Left colon (tissue), 2 donors: ENCODE results near the gene ERBB2. TPM values are rescaled to one million over a fixed set of nuclear protein-coding genes. Genes with fewer than 3 reads are reported as not detected.

Source experiments
- ATAC-seq: fragments of 200-7000 bp; cut with Tn5 transposase; one replicate; pipeline ENCODE4 v1.9.1; 2020; ENCODE audit warnings: mild to moderate bottlenecking, moderate library complexity
- DNase-seq, 2 donors: peaks; one replicate each; pipeline ENCODE4 v3.0.0-alpha.2; 2020
- intact Hi-C, 2 donors: fragments of 100-400 bp; cut with DNase I in 1 of 2; cut with micrococcal nuclease in 1 of 2; formaldehyde crosslinking; loops; one replicate each; pipeline versions ENCODE4 v1.11.2 to v1.14.0; 2022; cut with DNase I, micrococcal nuclease
- total RNA-seq, 2 donors: library from RNA; stranded (reverse); fragmentation: NEBNext Ultra II Directional; extraction: Animal tissue kit (Norgen Biotek cat#: 25700); gene quantifications; one replicate each; pipeline ENCODE4 v1.2.1, GENCODE V29; 2021
- donor health status: DM: no; HTN: no; CAD: no.
- donor health status: DM: yes; HTN: yes; CAD: no.

ERBB2 gene
- total RNA-seq, 2 donors from 2014 or later = 178 to 179 TPM

DNA sequence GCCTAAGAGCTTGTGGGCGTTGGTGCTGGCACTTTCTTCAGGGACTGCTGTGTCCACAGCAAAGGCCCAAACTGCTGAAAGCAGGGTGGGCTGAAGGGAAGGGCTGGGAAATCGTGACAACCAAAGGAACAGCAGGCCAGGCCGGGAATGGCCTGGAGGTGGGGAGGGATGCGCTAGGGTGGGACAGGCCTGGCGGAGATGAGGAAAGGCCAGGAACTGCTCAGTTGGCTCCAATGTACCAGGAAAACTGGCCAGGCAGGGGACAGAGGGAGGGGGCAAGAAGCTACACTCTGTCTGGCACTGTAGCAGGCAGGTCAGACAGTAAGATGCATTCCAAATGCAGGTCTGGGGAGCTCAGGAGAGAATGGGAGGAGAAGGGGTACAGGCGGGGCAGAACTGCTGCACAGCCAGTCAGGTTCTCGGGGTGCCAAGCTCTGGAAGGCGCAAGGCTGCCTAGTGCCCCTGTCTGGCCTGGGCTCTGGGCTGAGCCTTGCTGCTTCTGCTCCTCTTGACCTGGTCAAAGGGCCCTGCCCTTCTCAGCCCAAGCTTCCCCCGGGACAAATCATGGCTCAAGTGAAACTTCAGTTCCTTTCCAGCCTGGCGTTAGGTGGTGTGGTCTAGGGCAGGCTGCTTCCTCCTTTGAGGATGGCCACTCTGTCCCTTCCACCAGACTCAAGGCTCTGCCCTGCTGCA, 24.3 kb upstream of the ERBB2 start:
- DNase-seq (no peak), ATAC-seq (no peak)
- intact Hi-C loops = no loop called here

DNA sequence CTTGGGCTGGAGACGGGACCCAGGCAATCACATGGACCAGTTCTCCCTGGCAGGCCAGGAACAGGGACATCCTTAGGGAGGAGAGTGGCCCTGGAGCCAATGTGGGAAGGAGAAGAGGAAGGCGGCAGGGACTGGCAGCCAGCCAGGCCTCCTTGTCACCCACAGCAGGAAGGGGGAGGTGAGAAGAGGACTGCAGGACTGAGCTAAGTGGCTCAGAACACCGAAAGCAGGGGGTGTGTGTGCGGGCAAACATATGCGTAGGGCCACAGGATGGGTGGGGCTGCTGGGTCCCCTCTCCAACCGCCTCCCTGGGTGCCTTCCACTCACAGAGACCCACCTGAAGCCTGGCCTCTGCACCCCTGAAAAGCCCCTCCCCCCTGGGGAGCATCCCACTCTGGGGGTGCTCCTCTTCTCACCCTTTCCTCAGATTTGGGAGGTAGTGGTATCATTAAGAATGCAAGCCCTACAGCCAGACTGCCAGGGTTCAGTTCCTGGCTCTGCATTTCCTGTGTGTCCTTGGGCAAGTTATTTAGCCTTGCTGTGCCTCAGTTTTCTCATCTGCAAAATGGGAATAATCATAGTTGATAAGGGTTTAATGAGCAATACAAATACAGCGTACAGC, 23.6 kb upstream of the ERBB2 start:
- DNase-seq = peak; percentile 83 to 86

DNA sequence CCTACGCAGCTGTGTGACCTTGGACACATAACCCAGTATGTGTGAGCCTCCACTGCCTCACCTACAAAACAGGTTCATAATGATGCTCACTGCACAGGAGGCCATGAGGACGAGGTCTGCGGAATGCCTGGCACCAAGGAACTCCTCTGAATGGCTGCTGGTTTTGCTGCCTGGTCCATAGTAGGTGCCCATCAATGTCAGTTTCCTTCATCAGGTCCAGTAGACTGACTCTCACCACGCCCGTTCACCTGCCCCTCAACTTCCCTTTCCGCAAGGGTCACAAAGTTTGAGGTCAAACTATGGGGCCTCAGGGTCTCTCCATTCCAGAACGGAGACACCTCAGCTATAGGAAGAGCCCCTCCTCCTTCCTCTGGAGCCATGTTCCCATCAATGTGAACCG, 22.8 kb upstream of the ERBB2 start:
- ATAC-seq (no peak), DNase-seq (no peak)
- intact Hi-C loops = no loop called here

More for the DNA sequence above, 23.6 kb upstream of the ERBB2 start:
- ATAC-seq = peak; percentile 51
- intact Hi-C loops = no loop called here

DNA sequence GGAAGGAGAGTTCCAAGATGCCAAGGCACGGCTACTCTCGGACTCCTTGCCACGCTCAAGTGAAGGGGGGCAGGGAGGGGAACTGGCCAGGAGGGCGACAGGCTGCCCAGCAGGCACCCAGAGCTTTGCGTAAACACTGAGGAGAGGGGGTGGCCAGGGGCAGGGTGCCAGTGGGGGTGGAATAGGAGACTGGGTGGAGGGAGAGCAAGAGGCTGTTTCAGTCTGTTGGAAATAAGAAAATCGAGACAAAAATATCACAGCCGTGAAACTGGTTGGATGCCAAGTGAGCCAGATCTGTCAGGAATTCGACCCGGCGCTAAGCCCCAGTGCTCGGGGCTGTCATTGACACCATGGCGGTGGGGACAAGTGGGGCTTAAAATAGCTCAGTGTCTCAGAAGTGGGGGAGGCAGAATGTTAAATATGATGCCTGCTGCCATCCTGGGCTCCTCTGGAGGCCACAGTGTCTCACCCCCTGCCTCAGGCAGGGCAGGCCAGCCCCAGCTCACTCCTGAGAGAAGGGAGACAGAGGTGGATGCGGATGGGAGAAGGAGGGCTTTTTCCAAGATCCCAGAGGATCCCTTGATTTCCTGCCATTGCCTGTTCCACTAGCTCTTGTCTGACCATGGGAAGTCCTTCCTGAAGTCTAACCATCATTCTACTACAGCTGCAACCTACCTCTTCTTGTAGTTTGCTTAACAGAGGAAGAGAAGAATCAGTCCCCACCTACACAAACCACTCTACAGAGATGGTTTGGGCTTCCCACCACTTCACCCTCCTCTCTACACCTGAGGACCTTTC, 22.1 kb upstream of the ERBB2 start:
- ATAC-seq (no peak), DNase-seq (no peak)
- intact Hi-C loops = no loop called here

DNA sequence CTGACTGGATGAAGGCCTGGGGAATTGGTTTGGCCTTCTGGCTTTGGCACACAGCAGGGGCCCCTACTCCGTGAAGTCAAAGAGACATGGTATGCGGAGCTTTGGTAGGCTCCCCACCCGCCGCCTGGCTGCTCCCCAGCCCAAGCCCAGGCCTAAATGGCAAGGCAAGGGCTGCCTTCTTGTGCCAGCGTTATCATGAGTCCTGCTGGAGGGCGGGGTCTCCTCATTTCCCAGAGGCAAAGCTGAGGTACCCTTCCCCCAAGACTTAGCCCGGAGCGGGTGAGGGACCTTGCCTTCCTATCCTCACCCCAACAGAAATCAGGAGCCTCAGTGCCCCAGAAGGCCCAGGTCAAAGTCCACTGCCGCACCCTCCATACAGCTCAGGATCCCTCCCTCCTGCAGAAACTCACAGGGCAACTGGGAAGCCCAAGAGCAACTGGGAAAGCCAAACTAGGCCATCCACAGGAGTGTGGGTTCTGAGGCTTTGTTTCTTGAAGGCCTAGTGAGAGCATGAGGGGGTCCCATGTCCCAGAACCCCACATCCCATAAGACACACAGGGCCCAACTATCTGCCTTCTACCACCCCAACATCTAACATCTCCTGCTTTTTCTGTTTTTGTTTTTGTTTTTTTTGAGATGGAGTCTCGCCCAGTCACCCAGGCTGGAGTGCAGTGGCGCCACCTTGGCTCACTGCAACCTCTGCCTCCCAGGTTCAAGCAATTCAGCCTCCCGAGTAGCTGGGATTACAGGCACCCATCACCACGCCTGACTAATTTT, 21.3 kb upstream of the ERBB2 start:
- DNase-seq = peak; percentile 91 to 94
- ATAC-seq = peak; percentile 73
- intact Hi-C loops = no loop called here

DNA sequence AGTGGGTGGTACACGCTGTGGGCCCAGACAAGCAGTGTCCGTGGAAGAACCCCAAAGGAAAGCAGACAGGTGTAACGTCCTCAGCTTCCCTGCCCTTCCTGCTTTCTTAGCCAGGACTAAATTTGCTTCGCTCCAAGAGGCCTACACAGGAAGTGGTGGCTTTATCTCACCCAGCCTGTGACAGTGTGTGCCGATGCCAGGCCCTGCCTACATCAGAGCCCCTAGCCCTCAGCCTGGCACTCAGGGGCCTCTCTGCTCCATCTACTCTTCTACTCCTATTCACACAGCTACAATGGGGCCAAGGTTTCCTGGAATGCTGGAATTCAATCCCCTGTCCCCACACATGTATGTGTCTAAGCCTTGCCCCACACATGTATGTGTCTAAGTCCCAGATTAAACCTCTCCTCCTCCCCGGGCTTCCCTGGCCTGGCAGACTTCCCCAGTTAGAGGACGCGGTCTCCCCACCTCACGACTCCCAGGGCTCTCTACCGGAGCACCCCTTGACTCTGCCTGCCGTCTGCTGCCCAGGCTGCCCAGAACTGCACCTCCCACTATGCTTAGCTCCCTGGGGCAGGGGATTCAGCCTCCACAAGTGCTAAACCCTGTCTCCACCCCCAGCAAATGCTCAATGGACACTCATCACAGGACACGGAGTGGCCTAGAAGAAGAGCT, 20.2 kb upstream of the ERBB2 start:
- intact Hi-C loops = no loop called here
- ATAC-seq (peak; percentile 49), DNase-seq (no peak)

DNA sequence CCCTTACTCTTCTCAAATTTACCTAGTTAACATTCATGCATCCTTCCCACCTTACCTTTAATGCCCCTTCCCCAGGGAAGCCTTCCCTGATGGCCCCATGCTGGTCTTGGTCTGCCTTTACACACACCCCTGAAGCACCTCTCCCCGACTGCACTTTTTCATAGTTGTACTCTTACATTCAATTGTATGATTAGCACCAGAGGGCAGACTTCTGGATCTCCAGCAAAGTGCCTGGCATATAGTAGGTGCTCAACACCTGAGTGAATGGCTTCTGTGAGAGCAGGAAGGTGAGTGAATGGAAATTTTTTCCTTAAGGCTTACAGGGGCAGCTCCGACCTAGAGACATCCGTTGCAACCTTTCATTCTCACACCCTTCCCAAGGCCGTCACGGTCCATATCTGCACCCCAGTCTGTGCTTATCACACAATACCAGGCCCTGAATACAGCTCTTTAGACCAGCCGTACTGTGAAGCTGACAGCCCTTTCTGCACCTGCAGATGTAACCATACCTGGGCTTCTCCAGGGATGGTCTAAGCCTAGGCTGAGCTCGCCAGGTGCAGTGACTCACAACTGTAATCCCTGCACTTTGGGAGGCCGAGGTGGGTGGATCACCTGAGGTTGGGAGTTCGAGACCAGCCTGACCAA, 16.4 kb upstream of the ERBB2 start:
- intact Hi-C loops = no loop called here
- DNase-seq = no peak
- no peak for ATAC-seq

DNA sequence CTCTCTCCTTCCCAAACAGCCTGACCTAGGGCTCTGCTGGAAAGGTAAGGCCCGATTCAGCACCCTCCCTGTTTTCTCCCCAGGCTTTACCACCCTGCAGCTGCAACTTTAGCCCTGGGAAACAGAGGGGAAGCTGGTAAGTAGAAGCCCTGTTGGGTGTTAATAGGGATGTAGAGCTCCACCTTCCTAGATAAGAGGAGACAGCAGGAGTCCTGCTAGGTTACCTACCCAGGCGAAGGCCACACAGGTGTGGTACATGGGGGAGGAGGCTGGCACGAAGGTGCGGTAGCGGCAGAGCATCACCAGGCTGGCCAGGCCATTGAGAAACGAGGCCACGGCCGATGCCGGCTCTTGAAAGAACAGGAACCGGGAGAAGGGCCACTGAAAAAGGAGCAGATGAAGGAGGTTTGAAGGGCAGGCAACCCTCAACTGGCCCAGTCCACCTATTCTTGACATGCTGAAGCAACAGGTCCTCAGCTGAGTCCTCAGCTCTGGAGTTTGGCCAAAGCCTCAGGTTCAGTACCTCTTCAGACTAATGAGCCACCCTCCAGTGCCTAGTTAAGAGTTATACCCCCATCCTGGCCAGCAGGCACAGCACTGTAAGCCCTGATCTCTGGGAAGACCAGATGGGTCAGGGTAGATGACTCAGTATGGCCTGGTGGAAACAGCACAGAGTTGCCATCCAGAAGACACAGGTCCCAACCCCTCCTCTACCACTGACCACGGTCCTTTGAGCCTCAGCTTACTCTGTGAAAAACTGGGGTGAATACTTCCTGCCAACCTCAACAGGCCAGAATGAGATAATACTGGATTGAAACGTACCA, 15.3 kb upstream of the ERBB2 start:
- DNase-seq (no peak), ATAC-seq (no peak)
- intact Hi-C loops = no loop called here

DNA sequence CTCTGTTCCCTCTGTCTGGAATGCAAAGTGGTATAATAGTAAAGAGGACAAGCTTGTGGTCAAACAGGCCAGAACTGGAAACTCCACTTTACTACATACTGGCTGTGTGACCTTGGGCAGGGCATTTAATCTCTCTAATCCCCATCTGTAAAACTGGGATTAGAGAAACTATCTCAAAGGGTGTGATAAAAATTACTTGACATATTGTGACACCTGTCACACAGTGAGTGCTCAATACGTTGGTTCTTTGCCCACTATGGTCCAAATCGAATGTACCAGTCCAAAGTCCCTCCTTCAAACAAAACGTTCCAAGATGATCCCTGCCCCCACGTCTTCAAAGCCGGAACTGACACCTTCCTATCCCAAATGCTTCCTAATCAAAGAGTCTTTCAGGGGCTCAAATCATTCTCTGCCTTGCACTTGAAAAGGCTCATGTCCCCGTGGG, 12.7 kb upstream of the ERBB2 start:
- intact Hi-C loops = no loop called here
- ATAC-seq (peak; percentile 41), DNase-seq (no peak)

DNA sequence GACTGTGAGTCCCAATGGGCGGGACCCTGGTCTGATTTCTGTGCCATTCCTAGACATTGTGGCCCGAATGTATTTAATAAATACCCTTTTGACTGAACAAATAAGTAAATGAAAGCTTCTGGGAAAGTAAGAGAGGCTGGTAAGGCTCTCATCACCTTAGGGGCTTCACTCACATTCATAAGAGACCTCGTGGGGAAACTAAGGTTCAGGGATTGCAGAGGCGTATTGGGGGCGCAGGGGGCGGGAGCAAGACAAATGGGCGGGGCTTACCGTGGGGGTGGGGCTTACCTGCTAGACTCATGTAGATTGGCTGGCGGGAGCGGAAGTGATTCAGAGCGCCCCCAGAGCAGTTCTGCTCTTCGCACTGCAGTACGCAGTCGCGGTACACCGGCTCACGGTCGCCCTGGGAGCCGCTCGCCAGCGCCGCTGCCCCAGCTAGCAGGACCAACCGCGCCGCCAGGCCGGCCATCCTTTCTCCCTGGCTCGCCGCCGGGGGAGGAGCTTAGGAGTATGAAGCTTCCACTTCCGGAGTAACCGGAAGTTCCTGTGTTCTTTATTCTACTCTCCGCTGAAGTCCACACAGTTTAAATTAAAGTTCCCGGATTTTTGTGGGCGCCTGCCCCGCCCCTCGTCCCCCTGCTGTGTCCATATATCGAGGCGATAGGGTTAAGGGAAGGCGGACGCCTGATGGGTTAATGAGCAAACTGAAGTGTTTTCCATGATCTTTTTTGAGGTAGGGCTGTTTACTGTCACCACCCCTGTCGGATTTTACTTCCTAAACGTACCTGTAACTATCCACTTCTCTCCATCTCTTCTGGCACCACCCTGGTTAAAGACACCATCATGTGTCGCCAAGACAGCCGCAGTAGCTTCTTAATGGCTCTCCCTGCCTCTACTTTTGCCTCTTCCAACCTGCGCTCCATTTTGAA, 12.1 kb upstream of the ERBB2 start, which contains the start of gene PGAP3:
PGAP3 (minus strand) TSS at position 512 of the 929 bp plus-strand sequence; CDS start at position 469, 43 bp downstream.
- intact Hi-C loops = no loop called here
- DNase-seq (peak; percentile 87 to 94), ATAC-seq (peak; percentile 90)

DNA sequence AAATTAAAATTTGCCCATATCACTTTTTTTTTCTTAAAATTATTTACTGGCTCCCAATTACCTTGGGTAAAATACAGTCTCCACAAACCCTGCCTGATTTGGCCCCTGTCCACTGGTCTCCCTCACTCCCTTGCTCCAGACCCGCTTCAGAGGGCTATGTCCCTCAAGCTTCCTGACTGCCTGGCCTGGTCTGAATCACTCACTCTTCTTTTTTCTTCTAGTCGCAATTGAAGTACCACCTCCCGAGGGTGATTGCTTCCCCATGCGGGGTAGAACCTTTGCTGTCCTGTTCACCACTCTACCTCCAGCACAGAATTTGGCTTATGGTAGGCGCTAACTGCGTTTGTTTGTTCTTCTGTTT, 11.4 kb upstream of the ERBB2 start:
- intact Hi-C loops = no loop called here
- ATAC-seq (peak; percentile 32), DNase-seq (no peak)

DNA sequence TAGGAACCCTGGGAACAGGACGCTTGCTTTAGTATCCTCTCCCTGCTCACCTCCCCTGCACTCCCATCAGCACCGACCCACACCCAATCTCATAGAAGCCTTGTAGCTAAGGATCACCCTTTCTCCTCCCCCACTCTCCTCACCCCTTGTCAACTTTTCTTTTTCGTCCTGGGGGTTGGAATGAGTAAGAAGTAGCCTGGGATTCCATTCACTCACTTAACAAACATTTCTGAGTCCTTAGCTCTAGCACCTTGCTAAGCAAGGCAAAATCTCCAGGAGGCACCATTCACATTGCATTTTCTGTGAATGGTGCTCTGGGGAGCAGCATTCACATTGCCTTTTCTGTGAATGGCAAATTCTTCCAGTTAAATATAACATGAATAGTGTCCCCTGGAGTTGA, 10.9 kb upstream of the ERBB2 start:
- ATAC-seq = no peak

DNA sequence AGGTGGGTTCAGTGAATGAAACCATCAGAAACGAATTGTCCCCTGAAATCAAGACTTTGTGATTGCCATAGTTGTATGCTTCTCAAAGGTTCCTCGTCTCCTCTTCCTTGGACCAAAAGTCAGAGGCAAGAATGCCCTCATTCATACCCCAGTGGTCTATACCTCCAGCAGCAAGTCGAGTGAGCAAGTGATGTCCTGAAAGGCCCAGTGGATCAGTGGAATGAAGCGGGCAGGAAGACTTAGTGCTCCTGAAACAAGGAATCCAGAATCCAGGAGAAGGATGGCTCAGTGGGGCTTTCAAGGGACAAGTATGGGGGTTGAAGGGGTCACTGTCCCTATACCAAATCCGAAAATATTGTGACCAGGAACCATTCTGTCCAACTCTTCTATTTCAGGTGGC, 5.3 kb upstream of the ERBB2 start:
- ATAC-seq (no peak), DNase-seq (no peak)
- intact Hi-C loops = no loop called here

More for the DNA sequence above, 10.9 kb upstream of the ERBB2 start:
- intact Hi-C loops = no loop called here
- DNase-seq = no peak

DNA sequence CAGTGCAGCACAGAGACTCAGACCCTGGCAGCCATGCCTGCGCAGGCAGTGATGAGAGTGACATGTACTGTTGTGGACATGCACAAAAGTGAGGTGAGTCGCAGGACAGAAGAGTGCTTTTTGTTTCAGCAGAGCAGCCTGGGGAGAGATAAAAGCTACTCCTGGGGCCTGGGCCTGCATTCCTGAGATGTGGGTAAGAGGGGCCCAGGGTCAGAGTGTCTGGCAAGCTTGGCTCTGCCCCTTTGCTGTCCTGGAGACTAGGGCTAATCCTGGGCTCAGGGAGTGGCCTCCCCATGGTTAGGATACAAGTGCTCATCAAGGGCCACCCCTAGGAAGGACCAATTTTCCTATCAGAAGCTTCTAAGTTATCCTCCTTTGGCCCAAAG, 4.8 kb upstream of the ERBB2 start:
- intact Hi-C loops = no loop called here
- DNase-seq (no peak), ATAC-seq (no peak)

DNA sequence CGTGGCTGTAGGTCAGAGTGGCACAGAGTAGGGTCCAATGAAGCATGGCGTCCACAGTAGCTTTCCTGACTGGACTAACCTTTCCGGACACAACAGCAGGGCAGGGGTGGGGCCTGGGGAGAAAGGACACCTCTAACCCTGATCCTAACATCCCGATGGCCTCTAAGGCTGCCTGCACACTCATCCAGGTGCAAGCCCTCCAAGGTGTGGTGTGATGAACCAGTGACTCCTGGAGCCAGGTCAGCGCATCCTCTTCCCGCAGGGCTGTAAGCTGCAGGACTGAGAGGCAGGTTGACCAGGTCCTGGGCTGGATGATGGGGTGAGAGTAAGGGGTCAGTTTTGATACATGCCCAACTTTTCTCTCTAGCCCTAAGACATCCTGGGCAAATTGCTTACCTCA, 3.1 kb upstream of the ERBB2 start:
- intact Hi-C loops = no loop called here
- ATAC-seq (no peak), DNase-seq (no peak)

DNA sequence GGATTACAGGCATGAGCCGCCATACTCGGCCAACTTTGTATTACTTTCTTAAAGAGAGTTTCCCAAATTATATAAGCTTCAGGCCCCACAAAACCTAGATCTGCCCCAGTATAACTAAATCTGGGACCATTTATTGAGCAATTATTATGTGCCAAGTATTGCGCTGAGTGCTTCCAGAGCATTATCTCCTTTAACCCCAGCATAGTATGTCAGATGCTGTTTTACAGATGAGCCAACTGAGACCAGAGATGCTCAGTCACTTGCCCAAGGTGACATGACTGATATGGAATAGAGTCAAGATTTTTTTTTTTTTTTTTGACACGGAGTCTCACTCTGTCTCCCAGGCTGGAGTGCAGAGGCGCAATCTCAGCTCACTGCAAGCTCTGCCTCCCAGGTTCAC, 1.9 kb upstream of the ERBB2 start:
- no peak for ATAC-seq
- intact Hi-C loops = no loop called here
- no peak for DNase-seq
